ENCODE data around the gene LY6G6D.
A peak's percentile ranks its signal among the peaks of the same experiment; 100 is the strongest.

GRCh38 chr6:31729515-31729978 lies 14.4 kb downstream of the LY6G6D start:
- TF ChIP-seq CTCF (IDR thresholded peaks at IDR 0.05) = peak; percentile 44
- no peak for TF ChIP-seq ZFX (IDR thresholded peaks at IDR 0.05; ENCODE audit: borderline replicate concordance)

Measured in 22Rv1 (cell line).